HG03196 (cell line): ENCODE measurements around the gene MRM2.

Experiments used
- ATAC-seq: cut with Tn5 transposase; IDR thresholded peaks from one replicate; pipeline ENCODE4 v1.9.1; 2021; ENCODE audit not compliant: unreplicated experiment

MRM2 gene

DNA sequence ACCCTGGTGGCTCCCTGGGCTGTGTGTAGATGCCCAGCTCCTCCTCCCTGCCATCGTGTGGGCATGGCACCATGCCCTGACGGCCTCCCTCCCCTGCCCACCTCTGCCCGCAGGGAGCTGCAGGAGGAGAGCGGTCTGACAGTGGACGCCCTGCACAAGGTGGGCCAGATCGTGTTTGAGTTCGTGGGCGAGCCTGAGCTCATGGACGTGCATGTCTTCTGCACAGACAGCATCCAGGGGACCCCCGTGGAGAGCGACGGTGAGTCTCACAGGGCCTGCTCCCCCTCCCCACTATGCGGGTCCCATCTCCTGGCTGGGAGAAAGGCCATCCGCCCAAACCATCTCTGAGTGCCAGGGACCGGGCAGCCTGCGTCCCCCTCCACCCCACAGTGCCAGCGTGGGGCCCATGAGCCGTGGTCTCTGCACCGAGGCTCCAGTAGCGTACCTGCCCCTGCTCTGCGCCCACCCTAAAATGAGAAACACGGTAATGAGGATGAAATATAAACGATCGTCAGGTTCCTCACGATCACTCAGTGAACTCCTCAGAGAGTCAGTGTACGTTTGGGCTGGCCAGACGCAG is 7.8 kb upstream of the MRM2 start:
- no peak for ATAC-seq

- ATAC-seq = peak; percentile 52
Measured at GRCh38 chr7:2248984-2249694, 7.1 kb upstream of the MRM2 start.

GRCh38 chr7:2247141-2247995 is 5.4 kb upstream of the MRM2 start:
- ATAC-seq = no peak

GRCh38 chr7:2245883-2246675 is 4.1 kb upstream of the MRM2 start:
- ATAC-seq = no peak

DNA sequence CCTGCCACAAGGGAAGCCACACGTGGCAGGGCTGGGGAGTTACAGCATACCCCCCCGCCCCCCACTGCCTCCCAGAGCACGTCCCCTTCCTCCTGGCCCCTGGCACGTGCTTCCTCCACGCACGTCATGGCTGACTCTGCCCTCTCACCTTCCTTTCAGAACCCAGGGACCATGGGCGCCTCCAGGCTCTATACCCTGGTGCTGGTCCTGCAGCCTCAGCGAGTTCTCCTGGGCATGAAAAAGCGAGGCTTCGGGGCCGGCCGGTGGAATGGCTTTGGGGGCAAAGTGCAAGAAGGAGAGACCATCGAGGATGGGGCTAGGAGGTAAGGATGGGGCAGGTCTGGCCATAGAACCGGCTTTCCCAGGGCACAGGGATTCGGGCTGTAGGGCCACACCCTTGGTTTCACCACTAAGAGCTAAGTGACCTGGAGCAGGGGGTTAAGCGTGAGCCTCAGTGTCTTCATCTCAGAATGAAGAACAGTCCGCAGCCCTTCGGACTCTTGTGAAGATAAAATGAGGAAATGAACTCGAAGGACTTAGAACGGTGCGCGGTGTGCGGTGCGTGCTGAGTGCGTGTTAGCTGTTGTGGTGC is 2.5 kb upstream of the MRM2 start:
- no peak for ATAC-seq

GRCh38 chr7:2243458-2243857 is 1.5 kb upstream of the MRM2 start:
- no peak for ATAC-seq

DNA sequence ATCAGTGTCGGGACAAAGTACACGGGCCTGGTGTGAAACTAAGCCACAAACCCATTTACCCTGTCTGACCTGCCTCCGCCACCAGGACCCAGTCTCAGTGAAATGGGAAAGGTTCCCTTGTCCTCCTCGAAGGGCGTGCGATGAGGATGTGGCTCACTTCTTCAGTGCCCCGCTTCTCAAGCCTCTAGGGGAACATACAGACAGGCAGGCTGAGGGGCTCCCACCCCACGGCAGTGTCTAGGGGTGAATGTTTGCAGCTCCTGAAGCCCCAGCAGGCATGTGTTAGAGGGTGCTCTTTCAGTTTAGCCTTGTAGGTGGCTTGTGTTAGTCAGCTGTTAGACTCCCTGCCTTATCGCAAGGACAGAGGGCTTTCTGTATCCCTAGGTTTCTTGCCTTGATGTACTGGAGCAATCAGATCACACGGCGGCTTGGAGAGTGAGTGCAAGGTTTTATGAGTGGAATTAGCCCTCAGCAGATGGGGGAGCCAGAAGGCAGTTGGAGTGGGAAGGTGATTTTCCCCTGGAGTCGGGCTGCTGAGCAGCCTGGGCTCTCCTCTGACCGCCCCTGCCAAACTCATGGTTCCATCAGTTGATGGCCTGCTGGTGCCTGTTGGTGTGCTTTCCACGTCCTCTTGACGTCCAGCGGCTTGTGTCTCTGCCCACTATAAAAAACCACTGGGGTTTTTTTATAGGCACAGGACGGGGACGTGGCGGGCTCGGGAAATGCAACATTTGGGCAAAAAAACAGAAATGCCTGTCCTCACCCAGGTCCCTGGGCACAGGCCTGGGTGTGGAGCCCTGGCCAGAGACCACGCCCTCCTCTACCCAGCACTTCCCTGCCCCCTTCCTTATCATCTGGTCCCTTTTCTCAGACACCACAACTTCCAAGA is 780 bp upstream of the MRM2 start:
- no peak for ATAC-seq

DNA sequence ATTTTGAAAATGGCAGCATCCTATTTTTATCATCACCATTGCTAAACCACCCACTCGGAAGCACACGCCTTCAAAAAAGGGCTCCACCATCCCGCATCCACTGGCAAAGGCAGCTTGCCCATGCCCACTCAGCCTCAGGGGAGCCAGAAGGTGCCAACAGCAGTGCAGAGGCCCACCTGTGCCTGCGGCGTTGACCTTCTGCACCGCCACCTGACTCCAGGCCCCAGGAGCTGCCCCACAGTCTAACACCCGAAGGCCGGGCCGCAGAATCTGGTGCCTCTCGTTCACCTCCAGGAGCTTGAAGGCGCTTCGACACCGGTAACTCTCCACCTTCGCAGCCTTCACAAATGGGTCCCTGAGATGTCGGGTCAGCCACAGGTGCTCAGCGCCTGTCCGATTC is 2.8 kb downstream of the MRM2 start:
- no peak for ATAC-seq

DNA sequence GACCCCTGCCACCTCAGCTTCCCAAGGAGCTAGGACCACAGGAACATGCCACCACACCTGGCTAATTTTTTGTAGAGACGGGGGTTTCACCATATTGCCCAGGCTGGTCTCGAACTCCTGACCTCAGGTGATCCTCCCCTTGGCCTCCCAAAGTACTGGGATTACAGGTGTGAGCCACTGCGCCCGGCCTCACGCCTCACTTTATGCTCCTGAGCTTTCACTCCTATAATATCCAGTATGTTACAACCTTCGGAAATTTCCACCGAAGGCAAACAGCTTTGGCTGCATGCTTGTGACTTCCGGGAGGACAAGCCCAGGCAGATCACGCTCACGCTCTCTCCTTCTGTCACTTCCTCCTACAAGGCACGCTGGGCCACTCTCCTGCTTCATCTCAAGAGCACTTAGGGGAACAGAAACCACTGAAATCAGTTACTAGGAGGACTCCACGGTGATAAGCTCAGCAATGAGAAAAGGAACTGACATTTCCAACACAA is 4.8 kb downstream of the MRM2 start:
- ATAC-seq = peak; percentile 50

- no peak for ATAC-seq
Measured at GRCh38 chr7:2233926-2234325, 8.1 kb downstream of the MRM2 start.

DNA sequence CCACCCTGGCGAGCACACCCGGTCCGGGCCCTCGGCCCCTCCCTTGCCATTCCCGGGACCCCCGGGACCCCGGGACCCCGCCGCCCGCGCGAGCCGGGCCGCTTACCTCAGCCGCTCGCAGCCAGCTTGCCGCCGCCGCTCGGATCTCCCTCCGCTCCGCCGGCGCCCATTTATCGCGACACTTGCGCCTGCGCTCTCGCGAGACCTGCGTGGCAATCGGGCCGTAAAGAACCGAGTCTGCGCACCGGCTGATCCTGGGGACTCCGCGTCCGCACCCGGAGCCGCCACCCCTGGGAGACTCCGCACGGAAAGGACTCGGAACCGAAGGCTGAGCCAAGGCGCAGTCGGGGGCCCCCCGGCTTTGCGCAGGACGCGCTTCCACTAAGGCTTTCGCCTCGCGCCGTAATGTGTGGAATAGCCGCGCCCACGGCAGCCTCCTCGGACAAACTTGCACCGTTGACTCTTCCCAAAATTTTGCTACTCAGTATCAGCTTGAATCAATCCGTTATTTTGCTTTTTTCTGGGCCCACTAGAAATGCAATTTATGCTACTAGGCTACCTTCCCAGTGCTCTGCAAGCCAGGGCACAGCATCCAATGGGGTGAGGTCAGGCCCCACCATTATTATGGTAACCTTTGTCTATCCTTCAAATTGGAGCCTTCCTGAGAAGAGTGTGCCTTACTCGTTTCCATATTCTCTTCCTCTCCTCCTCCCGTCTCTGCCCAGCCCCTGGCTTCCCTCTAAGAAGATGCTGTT is 9.1 kb downstream of the MRM2 start, which contains the start of gene MAD1L1:
MAD1L1 (minus strand) TSS at position 180 of the 755 bp plus-strand sequence. CDS start 2,812 bp downstream, outside the sequence.
- peak; percentile 73 for ATAC-seq

- ATAC-seq = peak; percentile 30
Measured at GRCh38 chr7:2231992-2232765, 9.8 kb downstream of the MRM2 start.

- no peak for ATAC-seq
Measured at GRCh38 chr7:2230882-2231281, 11.1 kb downstream of the MRM2 start.

- ATAC-seq = no peak
Measured at GRCh38 chr7:2230226-2230625, 11.8 kb downstream of the MRM2 start.

- ATAC-seq = no peak
Measured at GRCh38 chr7:2229467-2229866, 12.5 kb downstream of the MRM2 start.

DNA sequence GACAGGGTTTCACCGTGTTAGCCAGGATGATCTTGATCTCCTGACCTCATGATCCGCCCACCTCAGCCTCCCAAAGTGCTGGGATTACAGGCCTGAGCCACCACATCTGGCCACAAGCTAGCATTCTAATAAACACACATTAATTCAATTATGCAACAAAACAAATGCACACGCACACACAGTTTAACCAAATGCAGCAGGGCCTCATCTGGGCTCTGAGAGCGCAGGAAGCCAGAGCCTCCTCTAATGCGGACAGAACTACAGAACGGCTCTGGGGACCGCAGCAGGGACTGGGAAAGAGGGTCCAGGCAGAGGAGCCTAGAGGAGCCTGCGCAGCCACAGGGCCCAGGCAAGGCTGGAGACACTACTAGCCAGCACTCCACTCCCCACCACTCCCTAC is 13.1 kb downstream of the MRM2 start:
- no peak for ATAC-seq

GRCh38 chr7:2227699-2228098 is 14.3 kb downstream of the MRM2 start:
- ATAC-seq = no peak

GRCh38 chr7:2225830-2226229 is 16.2 kb downstream of the MRM2 start:
- no peak for ATAC-seq
